ENCODE measurements around the gene IFT122.

The IFT122 gene

GRCh38 chr3:129552287-129553050, 112.4 kb downstream of the IFT122 start:
- ATAC-seq (ENCODE audit: low read depth) = no peak
- no peaks in the 10 kb centered on the region for H3K27me3 Mint-ChIP-seq
- DNase-seq (ENCODE audit: low spot score in 2 of 2) = no peak
- H3K4me3 Mint-ChIP-seq = no peak overlapping the region
- H3K36me3 Mint-ChIP-seq = no peaks in the 10 kb centered on the region
- no peak overlapping the region for H3K27ac Mint-ChIP-seq
- H3K9me3 Mint-ChIP-seq = no peaks in the 10 kb centered on the region
- H3K4me1 Mint-ChIP-seq = peaks cover 7% of the 10 kb centered on the region

GRCh38 chr3:129553171-129553570, 113.1 kb downstream of the IFT122 start:
- DNase-seq (ENCODE audit: low spot score in 2 of 2) (no peak), ATAC-seq (ENCODE audit: low read depth) (no peak)
- H3K4me3 Mint-ChIP-seq = no peak overlapping the region
- H3K9me3 Mint-ChIP-seq = no peaks in the 10 kb centered on the region
- no peaks in the 10 kb centered on the region for H3K27me3 Mint-ChIP-seq
- no peak overlapping the region for H3K27ac Mint-ChIP-seq
- H3K4me1 Mint-ChIP-seq = peaks cover 7% of the 10 kb centered on the region
- no peaks in the 10 kb centered on the region for H3K36me3 Mint-ChIP-seq

- Mint-ChIP-seq H3K9me3 (no peaks in the 10 kb centered on the region), H3K27ac (no peak overlapping the region), H3K27me3 (no peaks in the 10 kb centered on the region), H3K36me3 (no peaks in the 10 kb centered on the region), H3K4me3 (no peak overlapping the region), H3K4me1 (peaks cover 7% of the 10 kb centered on the region)
- peak; percentile 65 for ATAC-seq (ENCODE audit: low read depth)
- DNase-seq (ENCODE audit: low spot score in 2 of 2) = no peak
Measured at GRCh38 chr3:129553719-129554118, 113.7 kb downstream of the IFT122 start.

- no peaks in the 10 kb centered on the region for H3K9me3 Mint-ChIP-seq
- DNase-seq (ENCODE audit: low spot score in 2 of 2) = no peak
Measured at GRCh38 chr3:129554356-129555152, 114.5 kb downstream of the IFT122 start.

GRCh38 chr3:129555153-129555550, 115.1 kb downstream of the IFT122 start:
- no peaks in the 10 kb centered on the region for H3K36me3 Mint-ChIP-seq
- DNase-seq (ENCODE audit: low spot score in 2 of 2) = no peak
- H3K27me3 Mint-ChIP-seq = no peaks in the 10 kb centered on the region
- H3K27ac Mint-ChIP-seq = no peak overlapping the region
- H3K4me1 Mint-ChIP-seq = peaks cover 7% of the 10 kb centered on the region
- no peak for ATAC-seq (ENCODE audit: low read depth)
- no peak overlapping the region for H3K4me3 Mint-ChIP-seq
- no peaks in the 10 kb centered on the region for H3K9me3 Mint-ChIP-seq

More at GRCh38 chr3:129554356-129555152, 114.5 kb downstream of the IFT122 start:
- Mint-ChIP-seq H3K27me3 (no peaks in the 10 kb centered on the region), H3K27ac (no peak overlapping the region), H3K36me3 (no peaks in the 10 kb centered on the region), H3K4me1 (peaks cover 7% of the 10 kb centered on the region), H3K4me3 (no peak overlapping the region)
- no peak for ATAC-seq (ENCODE audit: low read depth)

GRCh38 chr3:129555616-129556357, 115.8 kb downstream of the IFT122 start:
- H3K36me3 Mint-ChIP-seq = peaks cover 1% of the 10 kb centered on the region
- no peak for ATAC-seq (ENCODE audit: low read depth)
- DNase-seq (ENCODE audit: low spot score in 2 of 2) = no peak

GRCh38 chr3:129556358-129556695, 116.3 kb downstream of the IFT122 start:
- Mint-ChIP-seq H3K9me3 (no peaks in the 10 kb centered on the region), H3K36me3 (peaks cover 1% of the 10 kb centered on the region), H3K4me3 (no peak overlapping the region), H3K27ac (no peak overlapping the region), H3K27me3 (no peaks in the 10 kb centered on the region), H3K4me1 (peaks cover 11% of the 10 kb centered on the region)
- DNase-seq (ENCODE audit: low spot score in 2 of 2) (no peak), ATAC-seq (ENCODE audit: low read depth) (no peak)

More at GRCh38 chr3:129555616-129556357, 115.8 kb downstream of the IFT122 start:
- no peaks in the 10 kb centered on the region for H3K9me3 Mint-ChIP-seq
- H3K4me1 Mint-ChIP-seq = peaks cover 10% of the 10 kb centered on the region
- H3K27me3 Mint-ChIP-seq = no peaks in the 10 kb centered on the region
- no peak overlapping the region for H3K4me3 Mint-ChIP-seq
- H3K27ac Mint-ChIP-seq = no peak overlapping the region

- no peak for ATAC-seq (ENCODE audit: low read depth)
- Mint-ChIP-seq H3K36me3 (peaks cover 1% of the 10 kb centered on the region), H3K4me3 (no peak overlapping the region), H3K9me3 (no peaks in the 10 kb centered on the region), H3K27me3 (no peaks in the 10 kb centered on the region), H3K4me1 (peaks cover 11% of the 10 kb centered on the region), H3K27ac (no peak overlapping the region)
- DNase-seq (ENCODE audit: low spot score in 2 of 2) = no peak
Measured at GRCh38 chr3:129556890-129557547, 117.0 kb downstream of the IFT122 start.

GRCh38 chr3:129557548-129557894, 117.5 kb downstream of the IFT122 start:
- Mint-ChIP-seq H3K36me3 (peaks cover 1% of the 10 kb centered on the region), H3K4me3 (no peak overlapping the region), H3K27ac (no peak overlapping the region), H3K27me3 (no peaks in the 10 kb centered on the region), H3K4me1 (peaks cover 11% of the 10 kb centered on the region), H3K9me3 (no peaks in the 10 kb centered on the region)
- DNase-seq (ENCODE audit: low spot score in 2 of 2) (no peak), ATAC-seq (ENCODE audit: low read depth) (no peak)

- Mint-ChIP-seq H3K27me3 (no peaks in the 10 kb centered on the region), H3K27ac (no peak overlapping the region), H3K4me1 (peaks cover 6% of the 10 kb centered on the region), H3K36me3 (peaks cover 1% of the 10 kb centered on the region), H3K9me3 (no peaks in the 10 kb centered on the region), H3K4me3 (no peak overlapping the region)
- no peak for ATAC-seq (ENCODE audit: low read depth)
- no peak for DNase-seq (ENCODE audit: low spot score in 2 of 2)
Measured at GRCh38 chr3:129558081-129558771, 118.2 kb downstream of the IFT122 start.

GRCh38 chr3:129558772-129559564, 118.9 kb downstream of the IFT122 start:
- H3K4me3 Mint-ChIP-seq = no peak overlapping the region
- H3K4me1 Mint-ChIP-seq = peaks cover 6% of the 10 kb centered on the region
- no peaks in the 10 kb centered on the region for H3K27me3 Mint-ChIP-seq
- no peaks in the 10 kb centered on the region for H3K9me3 Mint-ChIP-seq
- DNase-seq (ENCODE audit: low spot score in 2 of 2) (no peak), ATAC-seq (ENCODE audit: low read depth) (no peak)
- H3K36me3 Mint-ChIP-seq = peaks cover 1% of the 10 kb centered on the region
- no peak overlapping the region for H3K27ac Mint-ChIP-seq

- DNase-seq (ENCODE audit: low spot score in 2 of 2) (no peak), ATAC-seq (ENCODE audit: low read depth) (no peak)
- H3K36me3 Mint-ChIP-seq = peaks cover 1% of the 10 kb centered on the region
- no peak overlapping the region for H3K27ac Mint-ChIP-seq
- H3K9me3 Mint-ChIP-seq = no peaks in the 10 kb centered on the region
- H3K4me3 Mint-ChIP-seq = no peak overlapping the region
- H3K27me3 Mint-ChIP-seq = no peaks in the 10 kb centered on the region
- H3K4me1 Mint-ChIP-seq = peaks cover 4% of the 10 kb centered on the region
Measured at GRCh38 chr3:129559565-129560079, 119.6 kb downstream of the IFT122 start.
